HG03342 (cell line): ENCODE measurements around the gene VRTN.
"Not testable (repeated sequence)": the region's sequence is repeated elsewhere in the genome, so short reads cannot be mapped to it uniquely, and the experiment has no call there.

Experiments used
- ATAC-seq: cut with Tn5 transposase; IDR thresholded peaks from one replicate; pipeline ENCODE4 v1.9.1; 2021; ENCODE audit warnings: mild to moderate bottlenecking, moderate library complexity; ENCODE audit not compliant: unreplicated experiment

The VRTN gene

DNA sequence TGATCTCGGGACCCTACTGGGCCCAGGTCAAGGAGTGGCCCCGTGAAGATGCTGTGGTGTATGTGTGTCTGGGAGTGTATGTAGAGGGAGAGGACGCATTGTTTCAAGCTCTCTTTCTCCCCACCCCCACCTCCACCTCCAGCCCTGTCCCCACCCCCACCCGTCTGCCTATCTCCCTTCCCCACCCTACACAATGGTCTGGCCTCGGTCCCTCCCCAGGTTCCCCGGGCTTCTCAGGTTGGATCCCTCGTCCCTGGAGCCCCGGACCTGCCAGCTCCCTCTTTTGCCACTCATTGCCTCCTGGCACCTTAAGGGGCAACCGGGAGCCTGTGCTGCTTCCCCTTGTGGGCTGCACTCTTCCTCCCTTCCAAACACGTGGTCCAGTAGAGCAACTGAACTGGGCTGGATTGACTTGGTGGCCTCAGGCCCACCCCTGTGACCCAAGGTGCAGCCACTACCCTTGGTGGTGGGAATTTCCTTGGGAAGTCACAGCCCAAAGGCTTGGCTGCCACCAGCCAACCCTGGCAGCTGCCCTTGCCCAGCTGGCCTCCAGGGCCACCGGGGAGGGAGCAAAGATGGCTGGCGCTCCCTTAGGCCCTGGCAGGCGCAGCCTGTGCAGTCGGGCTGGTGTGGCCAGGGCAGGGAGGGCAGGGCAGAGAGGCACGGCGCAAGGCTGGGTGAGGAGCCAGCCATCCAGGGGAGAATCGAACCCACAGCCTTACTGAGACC is 628 bp downstream of the VRTN start:
- ATAC-seq, result no peak

DNA sequence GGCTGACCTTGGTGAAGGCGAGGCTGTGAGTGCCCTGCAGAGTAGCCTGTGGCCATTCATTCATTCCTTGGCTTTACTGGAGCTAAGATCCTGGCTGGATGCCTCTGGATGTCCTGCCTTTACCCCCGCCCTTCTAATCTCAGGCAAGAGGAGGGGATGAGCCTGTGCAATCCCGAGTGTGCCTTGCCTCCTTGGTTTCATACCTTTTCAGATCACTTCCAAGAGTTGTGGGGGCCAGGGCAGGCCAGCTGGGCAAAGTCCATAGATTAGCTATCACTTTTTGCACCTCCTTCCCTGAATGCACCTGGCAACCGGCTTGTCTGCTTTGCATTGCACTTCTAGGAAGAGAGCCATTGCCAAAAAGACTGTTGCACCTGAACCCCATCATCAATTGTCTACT is 1.5 kb downstream of the VRTN start:
- no peak for ATAC-seq

DNA sequence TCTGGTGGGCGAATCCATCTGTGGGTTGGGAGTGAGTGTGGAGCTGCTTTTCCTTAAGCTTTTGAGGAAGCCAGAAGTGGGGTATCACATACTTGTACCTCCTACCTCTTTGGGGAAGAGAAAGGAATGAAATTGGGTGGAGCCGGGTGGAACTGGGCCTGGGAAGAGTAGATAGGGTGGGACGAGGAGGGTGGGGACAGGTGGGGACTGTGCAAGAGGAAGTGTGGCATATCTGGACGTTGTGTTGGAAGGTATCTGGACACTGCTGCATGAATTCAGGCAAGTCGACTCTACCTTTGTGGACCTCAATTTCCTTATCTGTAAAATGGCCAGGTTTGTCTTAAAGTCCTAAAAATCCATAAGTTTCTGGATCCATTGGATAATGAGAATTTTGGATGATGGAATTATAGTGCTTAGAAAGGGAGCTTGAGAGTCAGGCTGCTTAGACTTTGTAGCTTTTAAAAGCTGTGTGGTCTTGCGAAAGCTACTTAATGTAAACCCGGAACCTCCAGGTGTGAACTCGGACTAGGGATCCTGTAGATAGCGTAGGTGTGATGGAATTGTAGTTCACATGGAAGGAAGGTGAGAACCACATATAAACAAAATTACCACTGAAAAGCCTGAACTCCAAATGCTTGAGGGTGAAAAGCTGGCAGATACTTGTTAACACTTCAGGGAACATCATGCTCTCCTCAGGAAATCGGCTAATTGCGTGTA is 2.1 kb downstream of the VRTN start:
- ATAC-seq, result no peak

DNA sequence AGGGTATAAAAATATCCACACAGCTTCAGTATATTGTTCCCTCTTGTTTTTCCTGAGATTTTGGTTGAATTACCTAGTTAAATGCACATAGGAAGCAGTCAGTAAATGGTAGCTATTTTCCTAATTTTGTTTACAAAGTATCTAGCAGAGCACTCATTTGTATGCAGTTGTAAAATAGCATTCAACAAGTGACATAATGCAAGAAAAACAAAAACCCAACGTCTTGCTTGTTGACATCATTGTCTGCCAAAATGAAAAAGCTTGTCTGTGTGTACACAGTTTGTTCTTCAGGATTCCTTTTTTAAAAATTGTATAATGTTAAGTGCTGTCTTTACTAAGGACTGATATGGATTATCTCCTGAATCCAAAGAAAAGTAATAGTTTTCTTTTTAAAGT is 2.7 kb downstream of the VRTN start:
- no peak for ATAC-seq

DNA sequence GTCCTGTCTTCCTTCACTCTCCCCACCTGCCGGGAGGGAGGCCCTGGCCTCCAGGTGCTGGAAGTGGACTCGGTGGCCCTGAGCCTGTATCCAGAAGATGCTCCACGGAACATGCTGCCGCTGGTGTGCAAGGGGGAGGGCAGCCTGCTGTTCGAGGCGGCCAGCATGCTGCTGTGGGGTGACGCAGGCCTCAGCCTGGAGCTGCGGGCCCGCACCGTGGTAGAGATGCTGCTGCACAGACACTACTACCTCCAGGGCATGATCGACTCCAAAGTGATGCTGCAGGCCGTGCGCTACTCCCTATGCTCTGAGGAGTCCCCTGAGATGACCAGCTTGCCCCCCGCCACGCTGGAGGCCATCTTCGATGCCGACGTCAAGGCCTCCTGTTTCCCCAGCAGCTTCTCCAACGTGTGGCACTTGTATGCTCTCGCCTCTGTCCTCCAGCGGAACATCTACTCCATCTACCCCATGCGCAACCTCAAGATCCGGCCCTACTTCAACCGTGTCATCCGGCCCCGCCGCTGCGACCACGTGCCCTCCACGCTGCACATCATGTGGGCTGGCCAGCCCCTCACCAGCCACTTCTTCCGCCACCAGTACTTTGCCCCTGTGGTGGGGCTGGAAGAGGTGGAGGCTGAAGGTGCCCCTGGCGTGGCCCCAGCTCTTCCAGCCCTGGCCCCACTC is 8.8 kb downstream of the VRTN start:
- ATAC-seq, result no peak

DNA sequence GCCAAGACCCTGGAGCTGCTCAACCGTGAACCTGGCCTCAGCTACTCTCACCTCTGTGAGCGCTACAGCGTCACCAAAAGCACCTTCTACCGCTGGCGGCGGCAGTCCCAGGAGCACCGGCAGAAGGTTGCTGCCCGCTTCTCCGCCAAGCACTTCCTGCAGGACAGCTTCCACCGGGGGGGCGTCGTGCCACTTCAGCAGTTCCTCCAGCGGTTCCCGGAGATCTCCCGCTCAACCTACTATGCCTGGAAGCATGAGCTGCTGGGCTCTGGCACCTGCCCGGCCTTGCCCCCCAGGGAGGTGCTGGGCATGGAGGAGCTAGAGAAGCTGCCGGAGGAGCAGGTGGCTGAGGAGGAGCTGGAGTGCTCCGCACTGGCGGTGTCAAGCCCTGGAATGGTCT is 9.3 kb downstream of the VRTN start:
- no peak for ATAC-seq

DNA sequence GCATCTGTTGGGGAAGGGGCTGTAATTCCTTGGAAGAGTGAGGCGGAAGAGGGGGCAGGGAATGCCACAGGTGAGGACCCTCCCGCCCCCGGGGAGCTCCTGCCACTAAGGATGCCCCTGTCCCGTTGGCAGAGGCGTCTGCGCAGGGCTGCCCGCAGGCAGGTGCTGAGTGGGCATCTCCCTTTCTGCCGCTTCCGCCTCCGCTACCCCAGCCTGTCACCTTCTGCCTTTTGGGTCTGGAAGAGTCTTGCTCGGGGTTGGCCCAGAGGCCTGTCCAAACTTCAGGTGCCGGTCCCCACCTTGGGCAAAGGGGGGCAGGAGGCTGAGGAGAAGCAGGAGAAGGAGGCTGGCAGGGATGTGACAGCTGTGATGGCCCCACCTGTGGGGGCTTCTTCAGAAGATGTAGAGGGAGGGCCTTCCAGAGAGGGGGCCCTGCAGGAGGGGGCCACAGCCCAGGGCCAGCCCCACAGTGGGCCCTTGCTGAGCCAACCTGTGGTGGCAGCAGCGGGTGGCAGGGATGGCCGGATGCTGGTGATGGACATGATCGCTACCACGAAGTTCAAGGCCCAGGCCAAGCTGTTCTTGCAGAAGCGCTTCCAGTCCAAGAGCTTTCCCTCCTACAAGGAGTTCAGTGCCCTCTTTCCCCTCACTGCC is 10.0 kb downstream of the VRTN start:
- ATAC-seq, result no peak

DNA sequence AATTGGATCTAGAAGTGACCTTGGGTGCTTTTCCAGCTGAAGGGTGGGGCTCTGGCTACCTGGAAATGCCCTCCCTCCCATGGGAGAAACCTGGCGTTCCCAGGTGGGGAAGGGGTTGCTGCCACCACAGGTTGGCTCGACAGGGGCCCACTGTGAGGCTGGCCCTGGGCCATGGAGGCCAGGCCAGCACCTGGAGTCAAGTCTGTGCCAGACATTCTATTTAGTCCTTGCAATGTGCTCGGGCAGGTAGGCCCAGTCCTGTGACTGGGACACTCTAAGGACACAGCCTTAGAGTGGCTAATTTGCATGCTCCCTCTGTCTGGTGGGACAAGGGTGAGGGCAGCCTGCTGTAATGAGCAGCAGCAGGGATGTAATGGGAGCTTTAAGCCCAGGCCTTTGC is 11.9 kb downstream of the VRTN start:
- ATAC-seq, result no peak

GRCh38 chr14:74362361-74362915 is 14.2 kb downstream of the VRTN start:
- ATAC-seq, result no peak

DNA sequence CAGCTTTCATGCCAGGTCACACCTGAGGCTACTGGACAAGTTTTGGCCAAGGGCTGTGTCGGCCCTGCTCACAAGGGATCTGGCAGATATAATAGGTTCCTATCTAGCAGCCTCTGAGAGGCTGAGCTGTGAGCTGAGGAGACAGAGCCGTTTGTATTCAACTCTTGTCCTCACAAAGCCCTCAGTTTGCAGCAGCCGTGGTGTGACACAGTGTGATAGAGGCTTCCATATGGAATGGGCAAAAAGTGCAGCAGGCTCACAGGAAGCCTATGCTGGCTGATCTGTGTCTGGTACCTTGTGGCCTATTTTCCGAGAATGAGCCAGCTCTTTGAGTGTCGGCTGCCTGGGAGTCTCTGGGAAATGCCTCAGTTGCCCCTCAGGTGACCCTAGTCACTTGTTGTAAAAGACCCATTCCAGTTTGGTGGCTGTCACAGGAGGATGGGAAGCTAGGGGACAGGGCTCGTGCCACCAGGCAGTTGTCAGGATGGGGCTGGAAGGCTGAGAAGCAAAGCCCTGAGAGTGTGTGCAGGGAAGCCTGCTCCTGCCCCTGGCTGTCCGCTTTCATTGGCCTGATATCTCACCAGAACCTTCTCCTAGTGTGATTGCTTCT is 16.1 kb downstream of the VRTN start:
- ATAC-seq, result no peak

DNA sequence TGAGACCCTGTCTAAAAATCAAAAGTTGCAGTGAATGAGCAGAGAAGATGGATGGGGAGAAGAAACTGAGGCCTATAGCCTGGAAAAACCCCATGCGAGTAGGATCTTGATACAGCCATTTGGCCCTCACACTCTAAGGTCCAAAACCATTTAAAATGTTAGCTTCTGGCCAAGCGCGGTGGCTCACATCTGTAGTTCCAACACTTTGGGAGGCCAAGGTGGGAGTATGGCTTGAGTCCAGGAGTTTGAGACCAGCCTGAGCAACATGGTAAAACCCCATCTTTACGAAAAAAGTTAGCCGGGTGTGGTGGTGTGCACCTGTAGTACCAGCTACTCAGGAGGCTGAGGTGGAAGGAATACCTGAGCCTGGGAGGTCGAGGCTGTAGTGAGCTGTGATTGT is 19.8 kb downstream of the VRTN start:
- ATAC-seq, result no peak

DNA sequence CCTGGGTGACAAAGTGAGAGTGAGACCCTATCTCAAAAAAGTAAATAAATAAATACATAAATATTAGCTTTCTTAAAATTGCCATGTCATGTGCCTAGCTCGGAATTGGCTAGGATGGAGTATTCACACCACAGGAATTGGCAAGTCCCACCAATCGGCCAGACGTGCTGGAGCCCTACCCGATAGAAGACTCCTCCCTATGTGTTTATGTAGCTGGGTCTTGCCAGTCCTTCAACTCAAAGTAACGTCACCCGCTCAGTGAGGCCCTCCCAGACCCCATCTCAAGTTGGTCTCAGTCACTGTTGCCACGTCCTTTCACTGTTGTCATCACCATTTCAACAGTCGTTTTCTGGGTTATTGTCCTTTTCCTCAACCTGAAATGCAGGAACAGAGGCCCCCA is 20.2 kb downstream of the VRTN start:
- ATAC-seq, result no peak

- no peak for ATAC-seq
These were observed 29.9 kb downstream of the VRTN start for GRCh38 chr14:74377976-74378690.

DNA sequence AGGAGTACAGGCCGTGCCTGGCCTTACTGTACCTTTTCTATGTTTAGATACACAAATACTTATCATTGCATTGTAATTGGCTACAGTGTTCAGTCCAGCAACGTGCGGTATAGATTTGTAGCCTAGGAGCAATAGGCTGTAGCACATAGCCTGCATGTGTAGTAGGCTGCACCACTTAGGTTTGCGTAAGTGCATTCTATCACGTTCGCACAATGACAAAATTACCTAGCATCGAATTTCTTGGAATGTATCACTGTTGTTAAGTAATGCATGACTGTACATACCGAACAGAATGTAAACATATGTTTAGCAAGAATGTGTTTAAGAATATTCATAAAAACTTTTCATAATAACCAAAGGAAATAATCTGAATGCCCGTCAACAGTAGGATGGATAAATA is 31.9 kb downstream of the VRTN start:
- ATAC-seq, result no peak

DNA sequence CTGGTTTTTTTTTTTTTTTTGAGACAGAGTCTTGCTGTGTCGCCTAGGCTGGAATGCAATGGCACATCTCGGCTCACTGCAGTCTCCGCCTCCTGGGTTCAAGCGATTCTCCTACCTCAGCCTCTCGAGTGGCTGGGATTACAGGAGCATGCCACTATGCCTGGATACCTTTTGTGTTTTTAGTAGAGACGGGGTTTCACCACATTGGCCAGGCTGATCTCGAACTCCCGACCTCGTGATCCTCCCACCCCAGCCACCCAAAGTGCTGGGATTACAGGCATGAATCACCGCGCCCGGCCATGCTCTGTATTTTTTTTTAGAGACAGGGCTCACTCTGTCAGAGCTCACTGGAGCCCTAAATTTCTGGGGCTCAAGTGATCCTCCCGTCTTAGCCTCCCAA is 32.6 kb downstream of the VRTN start:
- no peak for ATAC-seq

GRCh38 chr14:74381571-74381970 is 33.3 kb downstream of the VRTN start:
- ATAC-seq, result not testable (repeated sequence)

- ATAC-seq, result no peak
These were observed 34.0 kb downstream of the VRTN start for GRCh38 chr14:74382231-74382630.

DNA sequence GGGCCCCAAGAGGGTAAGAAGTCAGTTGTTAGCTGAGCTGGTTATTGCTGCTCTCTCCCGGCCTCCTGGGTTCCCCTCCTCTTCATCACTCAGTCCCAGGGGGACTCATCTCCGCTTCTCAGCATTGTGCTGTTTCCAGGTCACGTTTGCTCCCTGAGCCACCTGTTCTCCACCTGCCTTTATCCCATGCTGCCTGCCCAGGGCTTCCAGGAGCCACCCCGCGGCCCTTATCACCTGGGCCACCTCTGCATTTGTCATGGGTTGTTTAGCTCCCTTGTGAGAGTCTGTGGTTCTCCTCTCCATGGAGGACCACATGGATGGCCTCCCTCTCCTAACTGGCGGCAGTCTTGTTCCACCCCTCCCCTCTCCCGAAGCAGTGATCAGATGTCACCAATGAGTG is 41.7 kb downstream of the VRTN start:
- ATAC-seq, result no peak

GRCh38 chr14:74390505-74390904 is 42.2 kb downstream of the VRTN start:
- not testable (repeated sequence) for ATAC-seq

GRCh38 chr14:74391479-74391878 is 43.2 kb downstream of the VRTN start:
- no peak for ATAC-seq
